ENCODE measurements around the gene CYYR1. TPM values are rescaled to one million over a fixed set of nuclear protein-coding genes. Genes with fewer than 3 reads are reported as not detected.

CYYR1 gene
- total RNA-seq (2014; rRNA removed; shearing (Covaris generic); ENCODE audit: low replicate concordance), result not detected in 2 replicates

- DNase-seq (ENCODE audit: low read depth), result no peak
- in situ Hi-C loops (cut with HindIII; ENCODE audit: low pct_unique_long_range_greater_than_20kb, low sequenced_read_pairs), result no loop called here
These were observed at the start of gene CYYR1 for GRCh38 chr21:26572702-26573381. Gene CYYR1 (minus strand): TSS chr21:26573286. CDS start chr21:26572940, 346 bp downstream.

GRCh38 chr21:26617176-26617575, 44.1 kb upstream of the CYYR1 start:
- no peak for DNase-seq (ENCODE audit: low read depth)
- in situ Hi-C loops (cut with HindIII; ENCODE audit: low pct_unique_long_range_greater_than_20kb, low sequenced_read_pairs), result no loop called here

- no peak for DNase-seq (ENCODE audit: low read depth)
- in situ Hi-C loops (cut with HindIII; ENCODE audit: low pct_unique_long_range_greater_than_20kb, low sequenced_read_pairs), result no loop called here
These were observed 41.2 kb upstream of the CYYR1 start for GRCh38 chr21:26614251-26614650.

- DNase-seq (ENCODE audit: low read depth), result no peak
- in situ Hi-C loops (cut with HindIII; ENCODE audit: low pct_unique_long_range_greater_than_20kb, low sequenced_read_pairs), result no loop called here
These were observed 26.2 kb upstream of the CYYR1 start for GRCh38 chr21:26599261-26599660.

GRCh38 chr21:26597981-26598380, 24.9 kb upstream of the CYYR1 start:
- in situ Hi-C loops (cut with HindIII; ENCODE audit: low pct_unique_long_range_greater_than_20kb, low sequenced_read_pairs), result no loop called here
- DNase-seq (ENCODE audit: low read depth), result no peak

GRCh38 chr21:26597031-26597430, 23.9 kb upstream of the CYYR1 start:
- in situ Hi-C loops (cut with HindIII; ENCODE audit: low pct_unique_long_range_greater_than_20kb, low sequenced_read_pairs), result no loop called here
- DNase-seq (ENCODE audit: low read depth), result no peak

GRCh38 chr21:26595971-26596370, 22.9 kb upstream of the CYYR1 start:
- no peak for DNase-seq (ENCODE audit: low read depth)
- in situ Hi-C loops (cut with HindIII; ENCODE audit: low pct_unique_long_range_greater_than_20kb, low sequenced_read_pairs), result no loop called here

- no peak for DNase-seq (ENCODE audit: low read depth)
- in situ Hi-C loops (cut with HindIII; ENCODE audit: low pct_unique_long_range_greater_than_20kb, low sequenced_read_pairs), result no loop called here
These were observed 20.7 kb upstream of the CYYR1 start for GRCh38 chr21:26593800-26594199.

GRCh38 chr21:26591543-26591942, 18.5 kb upstream of the CYYR1 start:
- DNase-seq (ENCODE audit: low read depth), result no peak
- in situ Hi-C loops (cut with HindIII; ENCODE audit: low pct_unique_long_range_greater_than_20kb, low sequenced_read_pairs), result no loop called here

GRCh38 chr21:26588446-26588845, 15.4 kb upstream of the CYYR1 start:
- DNase-seq (ENCODE audit: low read depth), result no peak
- in situ Hi-C loops (cut with HindIII; ENCODE audit: low pct_unique_long_range_greater_than_20kb, low sequenced_read_pairs), result no loop called here

GRCh38 chr21:26587736-26588201, 14.7 kb upstream of the CYYR1 start:
- in situ Hi-C loops (cut with HindIII; ENCODE audit: low pct_unique_long_range_greater_than_20kb, low sequenced_read_pairs), result no loop called here
- no peak for DNase-seq (ENCODE audit: low read depth)

- in situ Hi-C loops (cut with HindIII; ENCODE audit: low pct_unique_long_range_greater_than_20kb, low sequenced_read_pairs), result no loop called here
- DNase-seq (ENCODE audit: low read depth), result no peak
These were observed 10.7 kb upstream of the CYYR1 start for GRCh38 chr21:26583769-26584168.

- in situ Hi-C loops (cut with HindIII; ENCODE audit: low pct_unique_long_range_greater_than_20kb, low sequenced_read_pairs), result no loop called here
- DNase-seq (ENCODE audit: low read depth), result no peak
These were observed 8.7 kb upstream of the CYYR1 start for GRCh38 chr21:26581818-26582217.

- in situ Hi-C loops (cut with HindIII; ENCODE audit: low pct_unique_long_range_greater_than_20kb, low sequenced_read_pairs), result no loop called here
- no peak for DNase-seq (ENCODE audit: low read depth)
These were observed 897 bp downstream of the CYYR1 start for GRCh38 chr21:26572076-26572701.

GRCh38 chr21:26570203-26570602, 2.9 kb downstream of the CYYR1 start:
- DNase-seq (ENCODE audit: low read depth), result no peak
- in situ Hi-C loops (cut with HindIII; ENCODE audit: low pct_unique_long_range_greater_than_20kb, low sequenced_read_pairs), result no loop called here

- in situ Hi-C loops (cut with HindIII; ENCODE audit: low pct_unique_long_range_greater_than_20kb, low sequenced_read_pairs), result no loop called here
- DNase-seq (ENCODE audit: low read depth), result no peak
These were observed 7.5 kb downstream of the CYYR1 start for GRCh38 chr21:26565546-26565945.

GRCh38 chr21:26565111-26565510, 8.0 kb downstream of the CYYR1 start:
- no peak for DNase-seq (ENCODE audit: low read depth)
- in situ Hi-C loops (cut with HindIII; ENCODE audit: low pct_unique_long_range_greater_than_20kb, low sequenced_read_pairs), result no loop called here

GRCh38 chr21:26563856-26564503, 9.1 kb downstream of the CYYR1 start:
- no peak for DNase-seq (ENCODE audit: low read depth)
- in situ Hi-C loops (cut with HindIII; ENCODE audit: low pct_unique_long_range_greater_than_20kb, low sequenced_read_pairs), result no loop called here

GRCh38 chr21:26560612-26561011, 12.5 kb downstream of the CYYR1 start:
- in situ Hi-C loops (cut with HindIII; ENCODE audit: low pct_unique_long_range_greater_than_20kb, low sequenced_read_pairs), result no loop called here
- no peak for DNase-seq (ENCODE audit: low read depth)
